ENCODE results near the gene KRT26. TPM values are rescaled to one million over a fixed set of nuclear protein-coding genes. Genes with fewer than 3 reads are reported as not detected.
A peak's percentile ranks its signal among the peaks of the same experiment; 100 is the strongest.

Gene KRT26
- total and polyA plus RNA-seq, 12 donors: not detected

- H3K27ac ChIP-seq: no peak overlapping the region
- H3K36me3 ChIP-seq: no peaks in the 10 kb centered on the region
- TF ChIP-seq CTCF (IDR thresholded peaks at IDR 0.05): no peak
- DNase-seq (no peak), ATAC-seq (no peak)
- intact Hi-C loops (cut with DNase I): no loop called here
- WGBS, 2 donors: 69 to 77% methylated on average over 1 of the region's 1 CpG
- no peak overlapping the region for H3K4me3 ChIP-seq
- H3K27me3 ChIP-seq: peaks cover 0 to 46% (median 12%) of the 10 kb centered on the region in 7 donors
- no peaks in the 10 kb centered on the region for H3K4me1 ChIP-seq
- no peaks in the 10 kb centered on the region for H3K9me3 ChIP-seq
Observed at GRCh38 chr17:40730970-40731369, 41.0 kb downstream of the KRT26 start.

- intact Hi-C loops (cut with DNase I): loop anchor here in 2 of 10 donors (5.0 kb wide), 2 partner anchors 105 to 110 kb away; no protein-coding TSS in a partner anchor
- H3K27me3 ChIP-seq: peaks cover 0 to 55% (median 12%) of the 10 kb centered on the region in 7 donors
- WGBS, 2 donors: 76 to 77% methylated on average over 8 of the region's 8 CpGs
Observed at GRCh38 chr17:40727447-40728231, 44.4 kb downstream of the KRT26 start.

GRCh38 chr17:40726919-40727318 is 45.1 kb downstream of the KRT26 start:
- 60 to 65% methylated on average over 2 of the region's 2 CpGs for whole genome bisulfite sequencing, 2 donors
- no peaks in the 10 kb centered on the region for H3K9me3 ChIP-seq
- H3K4me3 ChIP-seq: no peak overlapping the region
- intact Hi-C loops (cut with DNase I): loop anchor here in 2 of 10 donors (5.0 kb wide), 2 partner anchors 105 to 110 kb away; no protein-coding TSS in a partner anchor
- DNase-seq: no peak
- H3K4me1 ChIP-seq: no peaks in the 10 kb centered on the region
- H3K27me3 ChIP-seq: peaks cover 0 to 49% (median 12%) of the 10 kb centered on the region in 7 donors
- H3K27ac ChIP-seq: no peak overlapping the region
- no peaks in the 10 kb centered on the region for H3K36me3 ChIP-seq
- ATAC-seq: no peak
- peak in 5 of 9 donors; percentile 12 to 39 (median 25) for TF ChIP-seq CTCF (IDR thresholded peaks at IDR 0.05)

More at GRCh38 chr17:40727447-40728231, 44.4 kb downstream of the KRT26 start:
- Histone ChIP-seq H3K4me3 (no peak overlapping the region), H3K9me3 (no peaks in the 10 kb centered on the region), H3K4me1 (no peaks in the 10 kb centered on the region), H3K36me3 (no peaks in the 10 kb centered on the region), H3K27ac (no peak overlapping the region)
- no peak for ATAC-seq
- TF ChIP-seq CTCF (IDR thresholded peaks at IDR 0.05): no peak
- no peak for DNase-seq

- Histone ChIP-seq H3K27me3 (peaks cover 0 to 29% (median 9%) of the 10 kb centered on the region in 7 donors), H3K4me3 (no peak overlapping the region), H3K9me3 (no peaks in the 10 kb centered on the region), H3K4me1 (no peaks in the 10 kb centered on the region), H3K36me3 (no peaks in the 10 kb centered on the region), H3K27ac (no peak overlapping the region)
- no peak for ATAC-seq
- intact Hi-C loops (cut with DNase I): loop anchor here in 2 of 10 donors (5.0 kb wide), 2 partner anchors 102 to 107 kb away; no protein-coding TSS in a partner anchor
- DNase-seq: no peak
- WGBS, 2 donors: 55 to 58% methylated on average over 1 of the region's 1 CpG
- no peak for TF ChIP-seq CTCF (IDR thresholded peaks at IDR 0.05)
Observed at GRCh38 chr17:40724656-40725055, 47.3 kb downstream of the KRT26 start.

All from heart right ventricle (tissue), 16 donors.